ENCODE results near the gene DNAJB8. TPM values are rescaled to one million over a fixed set of nuclear protein-coding genes. Genes with fewer than 3 reads are reported as not detected.

Gene DNAJB8
- total RNA-seq, 1 experiment from 2014 or later, result not detected

- CTCF ChIA-PET, result no interaction called here
Observed at GRCh38 chr3:128454310-128454618, 12.4 kb downstream of the DNAJB8 start.

GRCh38 chr3:128453501-128454309 lies 13.0 kb downstream of the DNAJB8 start:
- no peak for DNase-seq (ENCODE audit: unreplicated experiment)
- POLR2A ChIA-PET, result no interaction called here
- no peak for TF ChIP-seq CTCF (IDR thresholded peaks at IDR 0.05; ENCODE audit: unreplicated experiment)
- CTCF ChIA-PET, result no interaction called here
- no peaks in the 10 kb centered on the region for H3K36me3 Mint-ChIP-seq (ENCODE audit: insufficient read depth, unreplicated experiment)
- BruUV-seq (replicated peaks), result no TSS peak
- H3K4me1 Mint-ChIP-seq (ENCODE audit: insufficient read depth, unreplicated experiment), result no peaks in the 10 kb centered on the region
- intact Hi-C loops (cut with micrococcal nuclease), result no loop called here
- no peak overlapping the region for H3K27ac Mint-ChIP-seq (ENCODE audit: low read depth, unreplicated experiment)
- no peaks in the 10 kb centered on the region for H3K9me3 Mint-ChIP-seq (ENCODE audit: unreplicated experiment)
- peaks cover 74% of the 10 kb centered on the region for H3K27me3 Mint-ChIP-seq (ENCODE audit: insufficient read depth, unreplicated experiment)
- no peak overlapping the region for H3K4me3 Mint-ChIP-seq (ENCODE audit: unreplicated experiment)

More at GRCh38 chr3:128454310-128454618, 12.4 kb downstream of the DNAJB8 start:
- Mint-ChIP-seq H3K27me3 (ENCODE audit: insufficient read depth, unreplicated experiment) (peaks cover 68% of the 10 kb centered on the region), H3K9me3 (ENCODE audit: unreplicated experiment) (no peaks in the 10 kb centered on the region), H3K36me3 (ENCODE audit: insufficient read depth, unreplicated experiment) (no peaks in the 10 kb centered on the region), H3K27ac (ENCODE audit: low read depth, unreplicated experiment) (no peak overlapping the region), H3K4me3 (ENCODE audit: unreplicated experiment) (no peak overlapping the region), H3K4me1 (ENCODE audit: insufficient read depth, unreplicated experiment) (no peaks in the 10 kb centered on the region)
- intact Hi-C loops (cut with micrococcal nuclease), result no loop called here
- no TSS peak for BruUV-seq (replicated peaks)
- TF ChIP-seq CTCF (IDR thresholded peaks at IDR 0.05; ENCODE audit: unreplicated experiment), result no peak
- POLR2A ChIA-PET, result no interaction called here
- DNase-seq (ENCODE audit: unreplicated experiment), result no peak

- POLR2A ChIA-PET, result no interaction called here
- no peaks in the 10 kb centered on the region for H3K9me3 Mint-ChIP-seq (ENCODE audit: unreplicated experiment)
- peaks cover 82% of the 10 kb centered on the region for H3K27me3 Mint-ChIP-seq (ENCODE audit: insufficient read depth, unreplicated experiment)
- BruUV-seq (replicated peaks), result no TSS peak
- TF ChIP-seq CTCF (IDR thresholded peaks at IDR 0.05; ENCODE audit: unreplicated experiment), result no peak
- H3K36me3 Mint-ChIP-seq (ENCODE audit: insufficient read depth, unreplicated experiment), result no peaks in the 10 kb centered on the region
- H3K27ac Mint-ChIP-seq (ENCODE audit: low read depth, unreplicated experiment), result no peak overlapping the region
- intact Hi-C loops (cut with micrococcal nuclease), result no loop called here
- H3K4me1 Mint-ChIP-seq (ENCODE audit: insufficient read depth, unreplicated experiment), result no peaks in the 10 kb centered on the region
- no peak overlapping the region for H3K4me3 Mint-ChIP-seq (ENCODE audit: unreplicated experiment)
- DNase-seq (ENCODE audit: unreplicated experiment), result no peak
- CTCF ChIA-PET, result interaction anchor here (0.8 kb wide), 1 partner anchor 79 kb away, joined by 4 read pairs; no protein-coding TSS in a partner anchor
Observed at GRCh38 chr3:128452678-128453275, 13.9 kb downstream of the DNAJB8 start.

GRCh38 chr3:128452120-128452519 lies 14.6 kb downstream of the DNAJB8 start:
- POLR2A ChIA-PET, result no interaction called here
- intact Hi-C loops (cut with micrococcal nuclease), result no loop called here
- DNase-seq (ENCODE audit: unreplicated experiment), result no peak
- CTCF ChIA-PET, result interaction anchor here (0.8 kb wide), 1 partner anchor 79 kb away, joined by 4 read pairs; no protein-coding TSS in a partner anchor
- Mint-ChIP-seq H3K4me1 (ENCODE audit: insufficient read depth, unreplicated experiment) (no peaks in the 10 kb centered on the region), H3K9me3 (ENCODE audit: unreplicated experiment) (no peaks in the 10 kb centered on the region), H3K36me3 (ENCODE audit: insufficient read depth, unreplicated experiment) (no peaks in the 10 kb centered on the region), H3K4me3 (ENCODE audit: unreplicated experiment) (no peak overlapping the region), H3K27me3 (ENCODE audit: insufficient read depth, unreplicated experiment) (peaks cover 88% of the 10 kb centered on the region), H3K27ac (ENCODE audit: low read depth, unreplicated experiment) (no peak overlapping the region)
- TF ChIP-seq CTCF (IDR thresholded peaks at IDR 0.05; ENCODE audit: unreplicated experiment), result no peak
- no TSS peak for BruUV-seq (replicated peaks)
